HCT116 (cell line): ENCODE measurements around the gene DMWD.

Experiments used
- CTCF ChIP-seq, 3 experiments: fragments of 200-600 bp in 1 of 3; sonication (generic) in 1 of 3; IDR thresholded peaks in 2 of 3; conservative IDR thresholded peaks in 1 of 3; 2 replicates each; pipeline ENCODE4 v1.5.1; 2012 to 2017; ENCODE audit warnings: low read depth in 2 of 3, low read length in 2 of 3, antibody characterized with exemption in 1 of 3, borderline replicate concordance in 1 of 3, control low read depth in 1 of 3, mild to moderate bottlenecking in 1 of 3, mixed read lengths in 1 of 3, mixed run types in 1 of 3, moderate library complexity in 1 of 3; ENCODE audit not compliant: insufficient read depth in 1 of 3
- EZH2 ChIP-seq: fragments of 200-600 bp; sonication (generic); IDR thresholded peaks from 2 replicates; pipeline ENCODE4 v1.6.1; 2017; ENCODE audit warnings: antibody characterized with exemption, mixed run types
- POLR2A ChIP-seq: IDR thresholded peaks from 2 replicates; pipeline ENCODE4 v1.7.0; 2011; ENCODE audit warnings: borderline replicate concordance; ENCODE audit not compliant: insufficient read depth, insufficient read length; ENCODE audit errors: extremely low read depth
- RAD21 ChIP-seq: IDR thresholded peaks from 2 replicates; pipeline ENCODE4 v1.6.1; 2012; ENCODE audit warnings: low read depth, mild to moderate bottlenecking
- YY1 ChIP-seq: IDR thresholded peaks from 2 replicates; pipeline ENCODE4 v1.6.1; 2011; ENCODE audit warnings: low read length, low read depth, moderate library complexity, mild to moderate bottlenecking; ENCODE audit not compliant: insufficient replicate concordance; ENCODE audit errors: extremely low read depth
- TF ChIP-seq, protein P1 (sequence below): IDR thresholded peaks from 2 replicates; pipeline ENCODE4 v1.6.1; 2012

DNA sequence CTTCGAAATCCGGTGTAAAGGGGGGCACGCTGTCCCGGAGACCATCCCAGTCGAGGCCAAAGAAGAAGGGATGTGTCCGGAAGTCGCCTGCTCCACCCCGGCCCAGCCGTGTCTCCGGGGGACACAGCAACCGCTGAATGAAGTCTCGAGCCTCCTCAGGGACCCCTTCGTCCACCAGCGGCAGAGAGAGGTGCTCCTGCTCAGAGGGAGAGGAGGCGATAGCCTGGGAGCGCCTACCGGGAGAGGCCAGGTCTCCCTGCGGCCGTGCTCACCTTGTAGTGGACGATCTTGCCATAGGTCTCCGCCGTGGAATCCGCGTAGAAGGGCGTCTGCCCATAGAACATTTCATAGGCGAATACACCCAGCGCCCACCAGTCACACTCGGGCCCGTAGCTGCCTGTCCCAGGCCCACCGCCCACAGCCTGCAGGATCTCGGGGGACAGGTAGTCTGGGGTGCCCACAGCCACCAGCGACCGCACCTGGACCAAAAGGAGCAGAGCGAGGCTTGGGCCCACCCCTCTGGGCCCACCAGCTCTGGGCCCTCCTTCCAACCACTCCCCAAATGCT, 15.2 kb downstream of the DMWD start:
- no peak for TF ChIP-seq RAD21
- no peak for TF ChIP-seq POLR2A
- TF ChIP-seq CTCF (IDR thresholded peaks at IDR 0.05 in 2 of 3, conservative IDR thresholded peaks at IDR 0.05 in 1 of 3; ENCODE audit: borderline replicate concordance in 1 of 3, insufficient read depth in 1 of 3, low read depth in 2 of 3, low read length in 2 of 3), result no peak
- TF ChIP-seq EZH2, result no peak
- TF ChIP-seq, protein P1, sequence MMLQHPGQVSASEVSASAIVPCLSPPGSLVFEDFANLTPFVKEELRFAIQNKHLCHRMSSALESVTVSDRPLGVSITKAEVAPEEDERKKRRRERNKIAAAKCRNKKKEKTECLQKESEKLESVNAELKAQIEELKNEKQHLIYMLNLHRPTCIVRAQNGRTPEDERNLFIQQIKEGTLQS, result no peak
- no peak for TF ChIP-seq YY1
